HG02840 (cell line): ENCODE data around the gene MSI2.
"Not testable (repeated sequence)": the region's sequence is repeated elsewhere in the genome, so short reads cannot be mapped to it uniquely, and the experiment has no call there.

Experiments used
- ATAC-seq: cut with Tn5 transposase; IDR thresholded peaks from one replicate; pipeline ENCODE4 v1.9.1; 2021; ENCODE audit warnings: mild to moderate bottlenecking, moderate library complexity, moderate number of reproducible peaks; ENCODE audit not compliant: unreplicated experiment, low FRiP score

MSI2 gene

DNA sequence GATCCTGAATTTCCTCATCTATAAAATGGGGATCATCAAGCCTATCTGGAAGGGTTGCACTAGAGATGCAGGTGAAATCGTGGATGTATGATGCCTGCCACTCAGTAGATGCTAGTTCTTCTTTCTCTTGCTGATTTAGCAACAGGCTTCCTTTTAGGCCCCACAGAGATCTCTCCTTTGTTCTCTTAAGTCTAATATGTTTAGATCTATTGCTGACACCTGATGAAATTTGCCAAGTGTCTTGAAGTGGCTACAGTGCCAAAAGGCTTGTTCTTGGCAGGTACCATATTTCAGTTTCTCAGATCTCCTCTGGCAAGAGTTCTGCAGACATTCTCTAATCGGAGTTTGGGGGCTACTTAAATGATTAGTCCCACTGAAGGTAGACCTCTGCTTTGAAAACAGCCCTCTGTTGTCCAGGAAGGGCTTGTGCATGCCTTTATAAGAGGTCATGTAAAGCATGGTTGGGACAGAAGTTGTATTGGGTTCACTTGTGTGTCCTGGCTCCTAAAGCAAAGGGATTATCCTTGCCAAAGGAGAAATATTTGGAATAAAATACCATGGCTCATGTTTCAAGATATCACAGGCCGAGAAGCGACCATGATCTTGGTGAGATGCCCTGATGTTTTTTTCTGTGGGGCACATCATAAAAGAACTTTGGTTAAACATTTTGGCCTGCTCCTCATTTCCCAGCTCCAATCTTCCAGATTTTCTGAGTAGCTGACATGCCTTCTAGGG is 234.0 kb downstream of the MSI2 start:
- no peak for ATAC-seq

DNA sequence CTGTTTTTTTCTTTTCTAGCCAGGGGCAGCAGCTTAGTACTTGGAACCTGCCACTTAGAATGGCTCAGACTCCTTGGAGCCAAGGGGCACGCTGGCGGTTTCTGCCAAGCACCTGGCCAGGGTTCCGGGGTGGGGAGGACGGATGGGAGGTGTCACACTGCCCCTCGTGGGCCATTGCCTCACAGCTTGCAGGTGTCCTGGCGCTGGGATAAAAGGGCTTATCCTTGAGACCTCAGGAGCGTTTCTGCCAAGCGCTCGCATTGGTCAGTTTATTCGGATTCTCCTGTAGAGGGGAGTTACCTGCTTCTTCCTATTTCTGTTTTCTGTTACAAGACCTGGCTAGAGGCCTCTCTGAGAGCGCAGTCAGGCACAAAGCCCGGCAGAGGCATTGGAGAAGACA is 234.6 kb downstream of the MSI2 start:
- no peak for ATAC-seq

DNA sequence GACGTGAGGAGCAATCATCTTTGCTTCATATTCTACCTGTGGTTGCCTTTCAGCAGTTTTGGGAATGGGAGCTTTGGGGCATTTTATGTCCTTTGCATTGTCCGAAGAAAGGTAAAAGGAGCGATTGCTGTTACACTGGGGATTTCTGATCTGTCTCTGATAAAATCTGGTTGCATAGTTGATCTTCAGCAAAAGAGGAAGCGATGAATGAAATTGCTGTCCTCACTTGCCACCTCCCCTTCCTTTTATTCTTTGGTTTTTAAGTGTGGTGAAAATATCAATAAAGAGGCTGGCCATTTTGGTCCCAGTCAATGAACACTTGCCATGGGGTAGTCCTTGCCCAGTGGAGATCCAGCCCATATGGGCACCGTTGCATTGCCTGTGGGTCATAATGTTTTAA is 236.8 kb downstream of the MSI2 start:
- ATAC-seq = no peak

DNA sequence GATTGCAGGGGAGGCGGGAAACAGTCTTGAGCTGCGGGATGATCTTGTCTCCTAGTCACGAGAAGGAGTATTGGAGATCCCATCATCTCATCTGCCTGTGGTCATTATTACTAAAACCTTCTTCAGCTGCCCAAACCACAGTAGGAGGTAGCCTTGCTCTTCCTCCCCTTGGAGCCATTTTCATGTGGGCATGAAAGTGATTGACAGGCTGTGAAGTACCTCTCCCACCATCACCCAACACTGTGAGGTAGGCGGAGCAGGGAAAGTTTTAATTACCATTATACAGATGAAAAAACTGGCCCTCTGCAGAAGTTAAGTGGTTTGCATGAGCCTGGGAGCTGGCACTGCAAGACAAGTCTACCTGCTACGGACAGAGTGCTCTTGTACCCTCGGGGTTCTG is 237.3 kb downstream of the MSI2 start:
- no peak for ATAC-seq

DNA sequence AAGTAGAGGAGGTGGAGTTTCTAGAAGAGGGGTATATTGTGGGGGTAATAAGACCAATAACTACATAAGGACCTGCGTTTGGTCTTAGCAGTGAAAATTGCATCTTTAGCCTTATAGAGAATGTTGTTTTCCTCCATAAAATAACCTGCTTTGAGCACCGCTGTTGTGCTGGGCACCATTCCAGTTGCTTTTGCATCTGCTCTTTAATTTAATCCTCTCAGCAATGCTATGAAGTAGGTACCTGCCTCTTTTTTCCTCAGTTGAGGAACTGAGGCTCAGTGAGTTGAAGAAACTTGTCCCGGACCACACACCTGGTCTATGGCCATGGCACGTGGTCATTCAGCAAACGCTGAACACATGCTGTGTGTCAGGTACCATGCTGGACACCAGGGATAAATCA is 238.1 kb downstream of the MSI2 start:
- no peak for ATAC-seq

DNA sequence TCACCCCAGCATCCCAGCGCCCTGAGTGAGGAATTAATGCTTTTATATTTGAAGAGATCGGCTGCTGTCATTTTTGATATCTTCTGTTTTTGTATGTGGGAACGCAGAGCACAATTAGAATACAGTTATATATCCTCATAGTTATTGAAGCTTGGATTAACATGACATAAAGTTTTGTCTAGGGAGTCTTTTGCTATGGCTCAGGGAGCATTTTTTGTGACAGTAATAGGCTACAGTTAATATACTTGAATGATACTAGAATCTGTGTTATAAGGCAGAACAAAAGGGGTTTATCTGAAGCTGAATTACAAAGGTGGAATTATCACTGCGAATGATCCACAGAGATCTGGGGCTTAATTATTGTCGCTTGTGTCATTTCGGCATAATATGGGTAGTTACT is 239.4 kb downstream of the MSI2 start:
- ATAC-seq = no peak

- ATAC-seq = no peak
Observed at GRCh38 chr17:57496382-57496781, 240.1 kb downstream of the MSI2 start.

GRCh38 chr17:57498443-57498842 is 242.1 kb downstream of the MSI2 start:
- ATAC-seq = no peak

- not testable (repeated sequence) for ATAC-seq
Observed at GRCh38 chr17:57499221-57499620, 242.9 kb downstream of the MSI2 start.

GRCh38 chr17:57499648-57500049 is 243.3 kb downstream of the MSI2 start:
- no peak for ATAC-seq

DNA sequence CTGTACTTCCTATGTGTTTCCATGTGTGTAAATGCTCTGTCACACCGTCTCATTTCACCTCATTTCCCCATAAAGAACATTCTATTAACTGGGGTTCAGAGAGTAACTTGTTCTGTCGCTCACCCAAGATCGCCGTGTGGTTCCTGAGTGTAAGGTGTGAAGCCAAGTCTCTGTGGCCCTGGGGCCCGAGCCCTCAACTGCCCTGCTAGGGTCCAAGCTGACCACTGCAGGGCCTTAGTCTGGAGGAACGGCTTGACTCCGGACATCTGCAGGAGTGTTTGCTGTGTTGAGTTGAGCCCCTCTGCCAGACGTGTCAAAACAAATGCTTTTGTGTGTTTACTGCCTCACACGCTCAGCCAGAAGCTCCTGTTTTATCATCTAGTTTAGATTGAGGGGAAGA is 244.7 kb downstream of the MSI2 start:
- no peak for ATAC-seq

GRCh38 chr17:57502022-57502421 is 245.7 kb downstream of the MSI2 start:
- no peak for ATAC-seq

GRCh38 chr17:57502811-57503241 is 246.5 kb downstream of the MSI2 start:
- no peak for ATAC-seq

DNA sequence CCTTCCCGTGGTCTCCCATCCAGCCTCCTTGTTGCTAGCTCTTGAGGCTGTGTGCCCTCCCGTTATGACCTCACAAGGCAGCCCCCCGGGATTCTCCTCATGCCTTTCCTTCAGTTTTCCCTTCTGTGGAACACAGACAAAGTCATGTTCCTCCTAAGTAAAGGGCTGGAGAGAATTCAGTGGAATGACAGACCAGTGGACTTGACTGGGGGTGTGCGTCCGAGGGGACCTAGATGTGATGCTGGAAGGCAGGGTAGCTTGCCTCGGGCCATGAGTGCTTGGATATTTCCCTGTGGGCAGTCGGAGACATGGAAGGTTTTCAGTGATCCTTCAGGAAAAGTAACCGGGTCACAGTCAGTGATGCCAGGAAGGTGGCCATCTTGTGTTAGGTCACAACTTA is 247.9 kb downstream of the MSI2 start:
- no peak for ATAC-seq

DNA sequence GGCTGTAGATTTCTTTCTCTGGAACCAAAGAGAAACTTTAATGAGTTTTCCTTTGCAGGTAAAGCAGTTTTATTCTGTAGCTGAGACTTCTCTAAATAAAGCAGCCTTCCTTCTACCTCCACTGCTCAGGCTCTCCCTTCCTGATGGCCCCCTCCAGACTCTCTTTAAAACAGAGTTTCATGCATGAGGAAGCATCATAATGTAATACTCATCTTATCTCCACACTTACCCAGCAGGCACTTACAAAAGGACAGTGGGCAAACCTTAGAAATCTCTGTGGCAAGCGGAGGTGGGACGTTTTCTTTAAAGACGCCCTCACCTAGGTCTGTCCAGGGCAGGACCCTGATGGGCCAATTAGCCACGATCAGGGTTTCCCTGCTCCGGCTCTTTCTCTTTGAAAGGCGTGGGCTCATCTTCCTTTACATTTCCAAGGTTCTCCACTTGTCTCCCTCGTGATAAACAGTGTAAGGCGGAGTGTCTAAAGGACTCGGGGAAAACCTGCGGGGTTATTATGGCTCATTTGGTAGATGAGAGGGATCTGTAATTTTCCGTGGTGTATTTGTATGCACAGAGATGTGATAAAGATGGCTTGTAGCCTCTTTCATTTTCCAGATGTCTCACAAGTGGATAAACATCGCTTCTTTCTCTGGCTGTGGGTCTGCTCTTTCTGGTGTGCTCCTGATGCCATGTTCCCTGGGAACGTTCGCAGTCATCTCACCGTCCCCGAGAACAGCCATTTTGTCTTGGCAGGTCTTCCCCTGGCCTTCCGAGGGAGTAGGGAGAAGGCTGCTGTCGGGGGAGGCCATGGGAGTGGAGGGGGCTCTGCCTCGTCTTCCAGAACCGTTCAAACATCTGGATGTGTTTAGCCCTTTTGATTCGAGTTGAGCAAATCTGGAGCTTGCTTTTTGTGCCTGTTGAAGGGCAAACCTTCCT is 249.8 kb downstream of the MSI2 start:
- no peak for ATAC-seq

- ATAC-seq = no peak
Observed at GRCh38 chr17:57506774-57507127, 250.4 kb downstream of the MSI2 start.

GRCh38 chr17:57507828-57508227 is 251.5 kb downstream of the MSI2 start:
- no peak for ATAC-seq

DNA sequence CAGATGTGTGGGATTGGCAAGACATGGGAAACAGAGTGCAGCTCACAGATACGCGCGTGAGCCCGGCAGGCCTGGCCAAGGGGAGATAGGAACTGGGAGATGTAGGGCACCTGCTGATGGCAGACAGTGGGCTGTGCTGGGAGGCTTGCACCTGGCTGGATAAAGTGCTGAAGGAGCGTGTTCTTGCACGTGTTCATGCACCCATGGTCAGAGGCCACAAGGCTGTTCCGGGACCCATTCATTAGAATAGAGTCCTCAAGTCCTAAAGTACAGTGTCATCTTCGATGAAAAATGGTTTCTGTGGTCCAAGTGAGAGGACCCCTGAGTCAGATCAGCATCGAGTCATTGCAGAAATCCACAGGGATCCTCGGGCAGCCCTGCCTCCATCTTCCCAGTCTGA is 252.3 kb downstream of the MSI2 start:
- ATAC-seq = no peak

DNA sequence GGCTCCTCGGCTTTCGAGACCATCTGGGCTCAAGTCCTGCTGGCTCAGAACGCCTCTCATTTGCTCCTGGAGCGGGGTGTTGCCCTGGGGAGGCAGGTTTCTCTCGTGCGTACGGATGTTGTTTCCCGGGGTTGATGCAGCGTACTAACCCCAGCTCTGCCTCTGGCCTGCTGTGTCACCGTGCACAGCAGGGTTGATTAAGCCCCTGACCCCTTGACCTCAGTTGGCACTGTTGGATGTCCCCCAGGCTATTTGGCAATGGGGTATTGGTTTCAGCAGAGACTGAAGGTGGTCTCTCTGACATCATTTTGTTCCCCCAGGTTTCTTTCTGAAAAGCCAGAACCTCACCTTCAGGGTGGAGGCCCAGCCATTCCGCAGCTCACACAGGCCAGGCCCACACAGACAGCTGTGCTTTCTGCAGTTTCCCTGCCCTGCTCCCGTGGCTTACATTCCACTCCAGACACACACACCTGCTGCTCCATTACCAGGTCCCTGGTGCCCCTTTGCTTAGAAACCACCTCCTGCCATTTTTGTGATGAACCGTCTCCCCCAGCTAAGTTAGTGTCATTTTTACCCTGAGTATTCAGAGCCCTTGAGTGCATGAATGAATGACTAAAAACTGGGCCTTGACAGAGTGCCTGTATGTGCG is 255.3 kb downstream of the MSI2 start:
- no peak for ATAC-seq

GRCh38 chr17:57512258-57512657 is 255.9 kb downstream of the MSI2 start:
- no peak for ATAC-seq

- no peak for ATAC-seq
Observed at GRCh38 chr17:57512691-57513090, 256.4 kb downstream of the MSI2 start.
